ENCODE data around the gene MAD1L1. TPM values are rescaled to one million over a fixed set of nuclear protein-coding genes. Genes with fewer than 3 reads are reported as not detected.
"Not testable (repeated sequence)": the region's sequence is repeated elsewhere in the genome, so short reads cannot be mapped to it uniquely, and the experiment has no call there.

MAD1L1 gene
- total RNA-seq, 1 donor from 2014 or later = 41.4 TPM

- no peak for DNase-seq (ENCODE audit: low spot score)
Measured at GRCh38 chr7:1974290-1975101, 258.2 kb downstream of the MAD1L1 start.

DNA sequence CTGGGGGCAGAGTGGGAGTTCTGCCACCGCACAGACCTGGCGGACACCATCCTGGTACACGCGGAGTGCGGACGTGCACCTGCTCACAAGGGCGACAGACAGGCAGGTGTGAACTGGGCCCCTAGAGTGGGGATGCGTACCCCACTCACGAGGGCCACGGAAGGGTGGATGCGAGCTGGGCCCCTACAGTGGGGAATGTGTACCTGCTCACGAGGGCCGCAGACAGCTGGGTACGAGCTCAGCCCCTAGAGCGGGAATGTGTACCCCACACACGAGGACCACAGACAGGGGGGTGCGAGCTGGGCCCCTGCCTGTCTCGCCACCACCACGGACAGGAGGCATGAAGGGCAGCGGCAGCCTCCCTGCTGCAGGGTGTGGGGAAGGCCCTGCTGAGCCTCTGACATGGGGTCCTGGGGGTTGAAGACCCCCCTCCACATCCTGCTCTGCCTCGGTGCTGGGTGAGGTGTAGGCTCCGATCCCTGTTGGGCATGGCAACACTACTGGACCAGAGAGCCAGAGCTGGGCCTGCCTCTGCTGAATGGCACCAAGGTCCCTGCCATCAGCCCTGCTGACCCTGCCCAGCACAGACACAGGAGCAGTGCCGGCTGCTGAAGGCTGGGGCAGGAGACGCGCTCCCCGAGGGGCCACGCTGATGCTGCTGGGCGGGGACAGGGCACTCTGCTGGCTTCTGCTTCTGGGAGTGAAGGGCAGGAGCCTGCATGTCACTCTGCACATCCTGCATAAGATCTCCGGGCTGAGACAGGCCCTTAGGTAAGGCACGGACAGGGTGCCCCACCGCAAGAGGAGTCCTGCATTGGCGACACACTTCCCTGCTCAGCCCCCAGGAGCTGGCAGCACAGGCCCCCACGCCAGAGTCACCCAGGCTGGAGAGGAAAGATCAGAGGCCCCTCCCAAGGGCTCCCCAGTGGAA lies 259.2 kb downstream of the MAD1L1 start:
- DNase-seq (ENCODE audit: low spot score) = no peak

DNA sequence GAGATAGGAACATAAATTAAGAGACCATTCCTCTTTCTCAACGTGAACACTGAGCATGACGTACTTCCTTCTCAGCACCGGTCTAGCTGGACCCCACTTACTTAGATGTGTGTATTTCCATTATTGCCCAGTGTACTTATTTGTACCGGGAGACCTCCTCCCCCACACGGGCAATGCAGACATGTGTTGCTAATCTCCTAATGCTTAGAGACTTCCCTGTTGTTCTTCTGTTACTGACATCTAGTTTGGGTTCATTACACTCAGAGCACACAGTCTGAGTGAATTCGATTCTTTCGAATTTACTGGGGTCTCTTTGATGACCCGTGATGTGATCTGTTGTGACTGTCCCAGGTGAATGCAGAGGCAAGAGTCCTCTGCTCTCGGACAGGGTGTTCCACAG lies 260.0 kb downstream of the MAD1L1 start:
- no peak for DNase-seq (ENCODE audit: low spot score)

DNA sequence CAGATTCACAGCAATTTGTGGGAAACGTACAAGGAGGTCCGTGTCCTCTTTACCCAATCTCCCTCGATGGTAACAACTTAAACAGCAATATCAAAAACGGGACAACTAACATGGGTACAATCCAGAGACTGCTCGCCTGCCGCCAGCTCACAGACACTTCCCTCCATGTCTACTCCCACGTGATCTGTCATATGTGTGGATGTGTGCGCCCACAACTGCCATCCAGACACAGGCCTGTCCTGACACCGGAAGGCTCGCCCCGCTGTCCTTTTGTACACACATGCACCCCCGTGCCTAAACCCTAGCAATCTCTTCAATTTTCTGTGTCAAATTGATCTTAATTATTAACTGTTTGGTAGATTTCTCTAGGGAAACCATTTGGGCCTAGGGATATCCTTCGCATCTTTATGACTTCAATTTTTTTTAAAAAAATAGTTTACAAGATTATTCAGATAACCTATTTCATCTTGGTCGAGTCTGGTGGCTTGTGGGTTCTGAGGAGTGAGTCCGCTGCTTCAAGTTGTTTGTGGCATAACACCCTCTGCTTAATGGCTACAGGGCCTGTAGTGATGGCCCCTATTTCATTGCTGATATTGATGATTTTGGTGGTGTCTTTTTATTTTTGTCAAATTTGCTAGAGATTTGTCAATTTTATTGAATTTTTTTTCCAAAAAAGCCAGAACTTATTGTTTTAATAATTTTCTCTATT lies 260.6 kb downstream of the MAD1L1 start:
- no peak for DNase-seq (ENCODE audit: low spot score)

DNA sequence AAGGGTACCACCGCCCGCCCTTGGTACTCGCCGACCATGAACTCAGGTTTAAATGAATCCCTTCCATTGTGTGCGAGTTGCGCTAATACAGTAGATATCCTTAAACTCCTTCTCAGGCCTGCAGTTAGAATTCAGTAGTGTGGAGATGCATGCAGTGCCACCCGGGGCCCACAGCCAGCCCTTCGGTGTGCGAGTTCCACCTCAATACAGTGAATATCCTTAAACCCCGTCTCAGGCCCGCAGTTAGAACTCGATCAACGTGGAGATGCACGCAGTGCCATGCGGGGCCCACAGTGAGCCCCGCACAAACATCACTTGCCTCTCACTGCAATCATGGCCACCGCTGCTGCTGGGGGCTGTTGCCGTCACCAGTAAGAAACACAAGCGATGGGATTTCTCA lies 261.9 kb downstream of the MAD1L1 start:
- DNase-seq (ENCODE audit: low spot score) = no peak

DNA sequence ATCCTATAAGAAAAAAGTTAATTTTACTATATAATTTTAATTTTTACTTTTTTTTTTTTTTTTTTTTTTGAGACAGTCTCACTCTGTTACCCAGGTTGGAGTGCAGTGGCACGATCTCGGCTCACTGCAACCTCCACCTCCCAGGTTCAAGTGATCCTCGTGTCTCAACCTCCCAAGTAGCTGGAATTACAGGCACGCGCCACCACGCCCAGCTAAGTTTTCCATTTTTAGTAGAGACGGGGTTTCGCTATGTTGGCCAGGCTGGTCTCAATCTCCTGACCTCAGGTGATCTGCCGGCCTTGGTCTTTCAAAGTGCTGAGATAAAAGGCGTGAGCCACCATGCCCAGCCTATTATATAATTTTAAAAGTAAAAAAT lies 262.5 kb downstream of the MAD1L1 start:
- DNase-seq (ENCODE audit: low spot score) = not testable (repeated sequence)

- DNase-seq (ENCODE audit: low spot score) = no peak
Measured at GRCh38 chr7:1969459-1970284, 263.1 kb downstream of the MAD1L1 start.

DNA sequence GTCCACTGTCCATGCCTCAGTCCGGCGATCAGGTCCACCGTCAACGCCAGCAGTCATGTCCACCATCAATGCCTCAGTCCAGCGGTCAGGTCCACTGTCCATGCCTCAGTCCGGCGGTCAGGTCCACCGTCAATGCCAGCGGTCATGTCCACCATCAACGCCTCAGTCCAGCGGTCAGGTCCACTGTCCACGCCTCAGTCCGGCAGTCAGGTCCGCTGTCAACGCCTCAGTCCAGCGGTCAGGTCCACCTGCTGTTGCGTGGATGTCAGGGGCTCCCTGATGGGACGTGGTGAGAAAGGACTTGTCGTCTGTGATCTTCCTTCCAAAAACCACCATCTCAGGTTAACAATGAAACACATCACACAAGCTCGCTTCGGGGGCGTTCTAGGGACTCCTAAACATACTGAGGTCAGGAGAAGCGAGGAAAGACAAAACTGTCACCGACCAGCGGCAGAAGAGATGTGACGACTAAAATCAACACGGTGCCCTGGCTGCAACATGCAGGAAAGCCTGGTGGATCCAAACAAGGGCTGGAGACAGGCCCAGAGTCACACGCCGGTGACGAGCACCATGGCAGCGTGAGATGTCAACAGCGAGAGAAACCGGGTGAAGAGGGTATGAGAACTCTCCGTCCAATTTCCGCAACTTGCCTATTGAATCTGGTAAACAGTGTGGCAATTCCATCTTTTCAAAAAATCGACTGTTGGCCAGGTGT lies 264.2 kb downstream of the MAD1L1 start:
- no peak for DNase-seq (ENCODE audit: low spot score)

DNA sequence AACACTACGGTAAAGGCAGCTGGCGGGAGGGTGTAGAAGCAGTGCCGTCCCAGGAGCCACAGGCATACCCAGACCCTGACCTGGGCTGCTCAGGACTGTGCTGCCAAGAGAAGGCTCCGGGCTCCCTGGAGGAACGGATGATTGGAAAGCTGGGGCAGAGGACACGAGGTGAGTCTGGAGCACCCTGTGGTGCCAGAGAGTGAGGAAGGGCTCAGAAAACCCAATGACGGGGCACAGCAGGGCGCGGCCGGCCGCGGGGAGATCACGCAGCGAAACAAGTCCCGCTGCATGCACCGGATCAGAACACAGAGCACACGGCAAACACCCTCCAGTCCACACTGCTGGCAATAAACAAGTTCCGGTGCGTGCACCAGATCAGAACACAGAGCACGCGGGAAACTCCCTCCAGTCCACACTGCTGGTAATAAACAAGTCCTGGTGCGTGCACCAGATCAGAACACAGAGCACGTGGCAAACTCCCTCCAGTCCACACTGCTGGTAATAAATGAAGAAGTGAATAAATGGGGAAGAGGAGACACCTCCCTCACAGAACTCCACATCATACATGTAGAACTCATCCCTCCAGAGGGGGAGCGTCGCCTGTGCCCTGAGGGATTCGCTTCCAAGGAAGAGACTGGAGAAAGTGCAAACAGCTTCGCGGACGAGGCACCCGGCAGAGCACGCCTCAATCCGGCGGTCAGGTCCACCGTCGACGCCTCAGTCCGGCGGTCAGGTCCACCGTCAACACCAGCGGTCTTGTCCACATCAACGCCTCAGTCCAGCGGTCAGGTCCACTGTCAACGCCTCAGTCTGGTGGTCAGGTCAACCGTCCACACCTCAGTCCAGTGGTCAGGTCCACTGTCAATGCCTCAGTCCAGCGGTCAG lies 265.0 kb downstream of the MAD1L1 start:
- DNase-seq (ENCODE audit: low spot score) = no peak

DNA sequence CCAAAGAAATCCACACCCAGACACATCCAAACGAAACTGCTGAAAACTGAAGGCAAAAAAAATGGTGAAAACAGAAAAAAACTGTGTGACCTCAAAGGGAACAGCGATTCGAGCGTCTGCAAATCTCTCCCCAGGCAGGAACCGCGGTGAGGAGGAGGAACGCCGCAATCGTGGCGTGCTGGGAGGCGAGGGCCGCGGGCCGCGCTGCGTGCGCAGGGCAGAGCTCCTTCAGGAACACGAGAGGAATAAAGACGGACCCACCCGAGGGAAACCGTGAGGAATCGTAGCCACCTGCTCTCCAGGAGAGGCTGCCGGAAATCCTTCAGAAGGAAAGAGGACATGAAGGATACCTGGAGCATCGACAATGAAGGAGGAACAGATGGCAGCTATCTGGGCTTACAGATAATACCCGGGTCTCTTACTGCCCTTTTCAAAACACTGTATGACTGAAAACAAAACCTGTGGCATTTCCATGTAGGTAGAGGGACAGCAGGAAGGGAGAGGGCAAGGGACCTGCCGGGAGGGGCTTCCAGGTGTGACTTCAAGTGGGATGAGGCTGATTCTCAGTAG lies 266.0 kb downstream of the MAD1L1 start:
- DNase-seq (ENCODE audit: low spot score) = no peak

DNA sequence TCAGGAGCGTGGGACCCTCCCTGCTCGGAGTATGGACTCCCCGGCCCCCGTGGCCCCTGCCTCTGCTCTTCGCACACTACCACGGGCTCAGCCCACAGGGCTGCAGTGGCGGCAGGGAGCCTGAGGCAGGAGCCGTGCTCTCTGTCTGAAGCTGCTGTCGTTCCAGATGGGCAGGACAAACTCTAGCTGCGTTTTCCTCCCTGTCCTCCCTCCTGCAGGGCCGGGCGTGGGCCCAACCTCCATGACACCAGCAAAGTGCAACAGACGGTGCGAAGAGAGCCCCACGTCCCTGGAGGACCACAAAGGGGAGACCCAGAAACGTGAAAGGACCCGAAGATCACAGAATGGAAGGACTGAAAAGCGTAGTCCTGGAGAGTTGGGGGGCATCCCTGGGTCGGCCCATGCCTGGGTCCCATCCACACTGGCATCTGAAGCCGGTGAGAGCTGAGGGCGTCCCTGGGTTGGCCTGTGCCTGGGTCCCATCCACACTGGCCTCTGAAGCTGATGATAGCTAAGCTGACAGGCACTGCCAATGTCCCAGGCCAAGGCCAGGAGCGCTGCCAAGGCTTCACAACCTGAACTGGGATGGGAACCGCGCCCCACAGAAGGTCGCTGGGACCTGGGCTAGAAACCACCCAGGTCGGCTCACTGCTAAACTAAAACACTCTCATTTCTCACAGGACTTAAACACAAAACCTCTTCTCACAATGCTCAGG lies 267.0 kb downstream of the MAD1L1 start:
- no peak for DNase-seq (ENCODE audit: low spot score)

DNA sequence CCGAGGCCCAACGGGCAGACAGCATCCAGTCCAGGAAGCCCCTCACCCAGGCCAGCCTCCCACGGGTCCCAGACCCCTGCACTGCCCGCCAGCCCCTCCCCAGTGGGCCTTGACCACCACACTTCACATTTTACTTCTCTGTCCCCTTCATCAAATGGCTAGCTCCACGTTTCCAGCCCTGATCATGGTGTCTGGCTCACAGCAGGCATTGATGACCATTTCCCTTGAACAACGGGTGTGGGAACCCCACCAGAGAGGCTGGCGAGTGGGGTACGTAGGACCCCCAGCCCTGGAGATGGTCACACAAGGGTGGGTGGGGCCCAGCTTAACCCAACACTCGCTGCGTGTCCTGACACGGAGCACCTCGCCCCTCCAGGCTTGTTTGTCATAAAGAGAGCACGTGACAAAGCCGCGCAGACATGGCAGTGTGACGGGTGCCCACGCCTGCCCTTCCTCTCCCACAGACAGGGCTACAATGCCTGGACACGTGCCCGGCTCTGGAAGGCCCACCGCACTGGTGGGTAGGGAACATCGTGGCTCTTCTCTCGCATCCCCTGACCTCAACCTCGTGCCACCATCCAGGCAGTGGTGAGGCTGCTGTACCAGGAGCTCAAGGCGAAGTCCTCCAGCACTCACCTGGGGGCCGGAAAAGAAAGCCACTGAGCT lies 267.7 kb downstream of the MAD1L1 start:
- no peak for DNase-seq (ENCODE audit: low spot score)

- DNase-seq (ENCODE audit: low spot score) = no peak
Measured at GRCh38 chr7:1964211-1964912, 268.4 kb downstream of the MAD1L1 start.

DNA sequence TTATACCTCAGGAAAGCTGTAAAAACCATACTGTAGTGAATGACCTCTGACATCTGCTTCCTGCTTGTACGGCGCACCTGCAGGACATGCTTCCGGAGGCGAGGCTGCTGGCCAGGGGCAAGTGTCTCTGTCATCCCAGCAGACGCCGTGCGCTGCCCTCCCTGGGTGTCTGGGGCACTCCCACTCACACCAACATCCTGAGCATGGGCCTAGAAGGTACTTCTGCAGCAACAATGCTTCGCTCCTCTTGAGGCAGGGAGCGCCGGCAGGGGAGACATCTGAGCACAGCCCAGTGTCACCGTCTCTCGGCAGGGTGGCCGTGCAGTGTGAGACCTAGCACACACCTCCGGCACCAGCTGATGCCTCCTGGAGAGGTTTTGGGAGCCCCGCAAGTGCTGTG lies 269.2 kb downstream of the MAD1L1 start:
- no peak for DNase-seq (ENCODE audit: low spot score)

DNA sequence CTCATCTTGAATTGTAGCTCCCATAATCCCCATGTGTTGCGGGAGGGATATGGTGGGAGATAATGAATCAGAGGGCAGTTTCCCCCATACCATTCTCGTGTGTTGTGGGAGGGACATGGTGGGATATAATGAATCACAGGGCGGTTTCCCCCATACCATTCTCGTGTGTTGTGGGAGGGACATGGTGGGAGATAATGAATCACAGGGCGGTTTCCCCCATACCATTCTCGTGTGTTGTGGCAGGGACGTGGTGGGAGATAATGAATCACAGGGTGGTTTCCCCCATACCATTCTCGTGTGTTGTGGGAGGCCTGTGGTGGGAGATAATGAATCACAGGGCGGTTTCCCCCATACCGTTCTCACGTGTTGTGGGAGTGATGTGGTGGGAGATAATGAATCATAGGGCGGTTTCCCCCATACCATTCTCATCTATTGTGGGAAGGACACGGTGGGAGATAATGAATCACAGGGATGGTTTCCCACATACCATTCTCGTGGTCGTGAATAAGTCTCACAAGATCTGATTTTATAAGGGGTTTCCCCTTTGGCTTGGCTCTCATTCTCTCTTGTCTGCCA lies 271.0 kb downstream of the MAD1L1 start:
- no peak for DNase-seq (ENCODE audit: low spot score)

DNA sequence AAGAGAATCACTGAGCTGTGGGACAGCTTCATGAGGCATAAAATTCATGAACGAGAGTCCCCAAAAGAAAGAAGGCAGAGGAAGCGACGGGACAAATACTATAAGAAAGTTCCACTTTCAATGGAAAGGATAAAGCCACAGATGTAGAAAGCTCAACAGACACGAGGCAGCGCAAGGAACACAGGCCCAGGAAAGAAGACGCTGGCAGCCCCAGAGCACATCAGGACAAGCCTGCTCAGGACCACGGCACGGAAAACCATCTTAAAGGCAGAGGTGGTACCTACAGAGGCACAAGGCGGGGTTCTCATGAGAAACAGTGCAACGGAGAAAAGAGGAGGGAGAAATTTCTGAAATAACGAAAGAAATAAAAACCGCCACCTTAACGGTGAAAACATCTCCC lies 273.4 kb downstream of the MAD1L1 start:
- DNase-seq (ENCODE audit: low spot score) = no peak

Data from ureter (tissue), 1 donor.